Measurements from ENCODE around the gene HOXA1.

DNA sequence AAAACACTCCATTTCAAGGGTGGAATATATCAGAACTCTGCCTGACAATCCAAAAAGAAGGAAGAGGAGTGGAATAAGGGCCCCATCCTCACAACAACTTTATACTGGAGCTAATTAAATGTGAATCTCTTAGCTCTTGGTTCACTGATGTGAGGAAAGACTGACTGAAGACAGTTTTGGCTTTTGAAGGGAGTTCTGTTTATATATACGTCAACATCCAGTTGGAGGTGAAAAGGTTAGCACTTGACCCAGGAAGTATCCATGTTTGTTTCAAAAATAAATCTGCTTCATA, 3.0 kb downstream of the HOXA1 start:
- TF ChIP-seq TAF1 (IDR thresholded peaks at IDR 0.05; ENCODE audit: low read depth, low read length) = no peak
- no peak for TF ChIP-seq SP1 (IDR thresholded peaks at IDR 0.05; ENCODE audit: low read depth, low read length)
